ENCODE results near the gene SEC61B.

The SEC61B gene

GRCh38 chr9:99185348-99185632, 36.8 kb upstream of the SEC61B start:
- no peak for TF ChIP-seq CTCF (IDR thresholded peaks at IDR 0.05; ENCODE audit: low read depth, low read length)
- DNase-seq (ENCODE audit: extremely low read depth, low read depth), result no peak

GRCh38 chr9:99185934-99186333, 36.1 kb upstream of the SEC61B start:
- no peak for TF ChIP-seq CTCF (IDR thresholded peaks at IDR 0.05; ENCODE audit: low read depth, low read length)
- no peak for DNase-seq (ENCODE audit: extremely low read depth, low read depth)

GRCh38 chr9:99187311-99187710, 34.8 kb upstream of the SEC61B start:
- DNase-seq (ENCODE audit: extremely low read depth, low read depth), result no peak

GRCh38 chr9:99189186-99189585, 32.9 kb upstream of the SEC61B start:
- no peak for TF ChIP-seq CTCF (IDR thresholded peaks at IDR 0.05; ENCODE audit: low read depth, low read length)
- DNase-seq (ENCODE audit: extremely low read depth, low read depth), result no peak

More at GRCh38 chr9:99187311-99187710, 34.8 kb upstream of the SEC61B start:
- no peak for TF ChIP-seq CTCF (IDR thresholded peaks at IDR 0.05; ENCODE audit: low read depth, low read length)

- DNase-seq (ENCODE audit: extremely low read depth, low read depth), result no peak
Measured at GRCh38 chr9:99189887-99190596, 32.0 kb upstream of the SEC61B start.

GRCh38 chr9:99190597-99191283, 31.3 kb upstream of the SEC61B start:
- no peak for TF ChIP-seq CTCF (IDR thresholded peaks at IDR 0.05; ENCODE audit: low read depth, low read length)
- DNase-seq (ENCODE audit: extremely low read depth, low read depth), result no peak

More at GRCh38 chr9:99189887-99190596, 32.0 kb upstream of the SEC61B start:
- no peak for TF ChIP-seq CTCF (IDR thresholded peaks at IDR 0.05; ENCODE audit: low read depth, low read length)

- TF ChIP-seq CTCF (IDR thresholded peaks at IDR 0.05; ENCODE audit: low read depth, low read length), result no peak
- no peak for DNase-seq (ENCODE audit: extremely low read depth, low read depth)
Measured at GRCh38 chr9:99192786-99193465, 29.2 kb upstream of the SEC61B start.
